Fibroblast of skin of back (primary cell): ENCODE data around the gene ZNF660.

ENCODE experiments used
- DNase-seq: peaks from one replicate; pipeline ENCODE4 v3.0.0-alpha.2; 2013

Gene ZNF660

GRCh38 chr3:44632193-44632592, 47.4 kb downstream of the ZNF660 start:
- DNase-seq, result no peak

DNA sequence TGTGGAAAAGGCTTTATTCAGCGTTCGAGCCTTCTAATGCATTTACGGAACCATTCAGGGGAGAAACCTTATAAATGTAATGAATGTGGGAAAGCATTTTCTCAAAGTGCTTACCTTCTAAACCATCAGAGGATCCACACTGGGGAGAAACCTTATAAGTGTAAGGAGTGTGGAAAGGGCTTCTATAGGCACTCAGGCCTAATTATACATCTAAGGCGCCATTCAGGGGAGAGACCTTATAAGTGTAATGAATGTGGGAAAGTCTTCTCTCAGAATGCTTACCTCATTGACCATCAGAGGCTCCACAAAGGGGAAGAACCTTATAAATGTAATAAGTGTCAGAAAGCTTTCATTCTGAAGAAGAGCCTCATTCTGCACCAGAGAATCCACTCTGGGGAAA, 57.6 kb downstream of the ZNF660 start:
- no peak for DNase-seq

DNA sequence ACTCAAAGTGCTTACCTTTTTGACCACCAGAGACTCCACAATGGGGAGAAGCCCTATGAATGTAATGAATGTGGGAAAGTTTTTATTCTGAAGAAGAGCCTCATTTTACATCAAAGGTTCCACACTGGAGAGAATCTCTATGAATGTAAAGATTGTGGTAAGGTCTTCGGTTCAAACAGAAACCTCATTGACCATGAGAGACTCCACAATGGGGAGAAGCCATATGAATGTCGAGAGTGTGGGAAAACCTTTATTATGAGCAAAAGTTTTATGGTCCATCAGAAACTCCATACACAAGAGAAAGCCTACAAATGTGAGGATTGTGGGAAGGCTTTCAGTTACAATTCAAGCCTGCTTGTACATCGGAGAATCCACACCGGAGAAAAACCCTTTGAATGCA, 58.3 kb downstream of the ZNF660 start:
- DNase-seq, result no peak

DNA sequence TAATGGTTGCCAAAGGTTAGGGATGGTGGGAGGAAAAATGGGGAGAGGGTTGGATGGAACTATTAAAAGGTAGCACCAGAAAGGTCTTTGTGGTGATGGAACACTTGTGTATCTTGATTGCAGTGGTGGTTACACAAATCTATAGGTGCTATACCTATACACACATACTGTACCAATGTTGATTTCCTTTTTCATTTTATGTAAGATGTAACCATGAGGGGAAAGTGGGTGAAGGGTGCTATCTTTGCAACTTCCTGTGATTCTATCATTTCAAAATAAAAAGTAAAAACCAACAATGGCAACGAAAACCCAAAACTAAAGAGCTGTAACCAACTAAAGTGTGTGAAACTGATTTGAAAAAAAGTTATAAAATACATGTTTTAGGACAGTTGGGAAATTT, 63.0 kb downstream of the ZNF660 start:
- no peak for DNase-seq

DNA sequence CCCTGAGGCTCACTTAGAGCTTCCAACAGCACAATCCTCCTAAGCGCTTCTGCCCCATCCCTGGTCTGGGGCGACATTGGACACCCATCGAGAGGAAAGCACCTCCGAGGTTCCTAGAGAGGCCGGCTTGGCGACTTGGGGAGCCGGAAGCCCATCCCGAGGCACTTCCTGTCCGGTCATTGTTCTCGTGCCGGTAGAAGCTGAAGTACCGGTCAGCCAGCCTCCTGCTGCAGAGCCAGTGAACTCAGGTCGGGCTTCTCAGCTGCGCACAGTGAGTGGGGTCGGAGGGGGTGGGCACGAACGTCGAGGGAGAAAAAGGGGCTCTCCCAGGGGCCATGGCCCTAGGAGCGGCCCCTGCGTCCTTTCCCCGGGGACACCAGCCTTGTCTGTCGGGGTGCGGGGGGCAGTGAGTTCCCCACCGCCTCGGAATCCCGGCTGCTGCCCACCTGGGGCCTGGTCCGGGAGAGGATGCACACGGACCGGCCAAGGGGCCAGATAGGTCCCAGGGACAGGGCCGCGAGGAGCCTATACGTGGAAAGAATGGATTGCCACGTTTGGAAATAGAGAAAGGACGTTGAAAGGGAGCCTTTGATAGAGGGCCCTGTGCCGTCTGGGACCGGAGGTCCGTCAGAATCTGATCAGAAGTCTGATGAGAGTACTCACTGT, 63.9 kb downstream of the ZNF660 start, which contains the start of gene ZNF35:
ZNF35 (plus strand) TSS at position 169 of the 666 bp plus-strand sequence. CDS start 2,336 bp downstream, outside the sequence.
- peak; percentile 88 for DNase-seq
